Forelimb muscle (tissue), 1 donor: ENCODE results near the gene CLTRN. TPM values are rescaled to one million over a fixed set of nuclear protein-coding genes. Genes with fewer than 3 reads are reported as not detected.

Experiments used
- polyA plus RNA-seq: library from polyadenylated mRNA; unstranded; fragments of 120-200 nt; gene quantifications from one replicate; pipeline ENCODE4 v1.2.1, GENCODE V29; 2013; ENCODE audit not compliant: insufficient read length

Gene CLTRN
- polyA plus RNA-seq, 1 donor, result 0.61 TPM

Other genes starting within 250 kb of the CLTRN start
- 2.3 TPM for gene PIR, start 171.5 kb downstream of the CLTRN start, polyA plus RNA-seq
- 1.8 TPM for gene BMX, start 164.0 kb downstream of the CLTRN start, polyA plus RNA-seq
- gene ACE2, start 63.8 kb downstream of the CLTRN start, polyA plus RNA-seq, result not detected
- 4.5 TPM for gene CA5B, start 73.5 kb upstream of the CLTRN start, polyA plus RNA-seq
- gene ZRSR2, start 125.7 kb upstream of the CLTRN start, polyA plus RNA-seq, result 12.3 TPM
- 38.9 TPM for gene AP1S2, start 190.0 kb upstream of the CLTRN start, polyA plus RNA-seq